Measurements from ENCODE around the gene TMEM258. TPM values are rescaled to one million over a fixed set of nuclear protein-coding genes. Genes with fewer than 3 reads are reported as not detected.

TMEM258 gene
- total RNA-seq, 1 donor from 2014 or later: 162 TPM

DNA sequence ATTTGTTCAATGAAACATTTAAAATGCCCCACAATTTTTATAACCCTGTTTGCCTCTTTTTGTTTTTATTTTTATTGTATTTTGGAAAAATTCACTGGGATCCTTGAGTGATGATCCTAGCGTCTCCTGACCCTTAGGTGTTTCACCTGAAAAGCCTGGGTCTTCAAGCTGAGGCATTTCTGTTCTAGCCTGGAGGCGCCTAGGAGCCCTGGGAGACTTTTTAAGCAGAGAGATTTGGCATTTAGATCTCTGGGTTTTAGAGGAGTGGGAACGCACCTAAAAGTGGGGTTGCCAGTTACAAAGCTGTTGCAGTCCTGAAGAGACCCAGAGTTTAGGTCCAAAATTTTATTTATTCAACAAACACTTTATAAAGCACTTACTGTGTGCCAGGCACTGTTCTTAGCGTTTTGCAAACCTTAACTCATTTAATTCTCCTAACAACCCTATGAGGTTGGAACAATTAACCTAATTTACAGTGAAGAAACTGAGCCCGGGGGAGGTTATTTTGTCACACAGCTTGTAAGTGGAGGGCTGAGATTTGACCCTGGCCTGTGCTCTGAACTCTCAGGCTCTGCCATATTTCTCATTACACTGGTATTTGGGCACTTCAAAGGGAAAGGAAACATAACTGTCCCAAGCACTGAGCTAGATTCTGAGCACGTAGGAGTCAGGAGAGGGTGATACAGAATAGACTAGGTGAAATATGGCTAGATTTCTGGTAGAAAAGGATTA, 25.2 kb upstream of the TMEM258 start:
- DNase-seq (ENCODE audit: extremely low spot score, unreplicated experiment): no peak
- Mint-ChIP-seq H3K9me3 (peaks cover 11% of the 10 kb centered on the region), H3K27ac (peak overlapping the region; percentile 72), H3K4me1 (ENCODE audit: unreplicated experiment) (peaks cover 18% of the 10 kb centered on the region), H3K36me3 (peaks cover 12% of the 10 kb centered on the region), H3K27me3 (no peaks in the 10 kb centered on the region), H3K4me3 (peak overlapping the region; percentile 89)
- TF ChIP-seq, protein P1, sequence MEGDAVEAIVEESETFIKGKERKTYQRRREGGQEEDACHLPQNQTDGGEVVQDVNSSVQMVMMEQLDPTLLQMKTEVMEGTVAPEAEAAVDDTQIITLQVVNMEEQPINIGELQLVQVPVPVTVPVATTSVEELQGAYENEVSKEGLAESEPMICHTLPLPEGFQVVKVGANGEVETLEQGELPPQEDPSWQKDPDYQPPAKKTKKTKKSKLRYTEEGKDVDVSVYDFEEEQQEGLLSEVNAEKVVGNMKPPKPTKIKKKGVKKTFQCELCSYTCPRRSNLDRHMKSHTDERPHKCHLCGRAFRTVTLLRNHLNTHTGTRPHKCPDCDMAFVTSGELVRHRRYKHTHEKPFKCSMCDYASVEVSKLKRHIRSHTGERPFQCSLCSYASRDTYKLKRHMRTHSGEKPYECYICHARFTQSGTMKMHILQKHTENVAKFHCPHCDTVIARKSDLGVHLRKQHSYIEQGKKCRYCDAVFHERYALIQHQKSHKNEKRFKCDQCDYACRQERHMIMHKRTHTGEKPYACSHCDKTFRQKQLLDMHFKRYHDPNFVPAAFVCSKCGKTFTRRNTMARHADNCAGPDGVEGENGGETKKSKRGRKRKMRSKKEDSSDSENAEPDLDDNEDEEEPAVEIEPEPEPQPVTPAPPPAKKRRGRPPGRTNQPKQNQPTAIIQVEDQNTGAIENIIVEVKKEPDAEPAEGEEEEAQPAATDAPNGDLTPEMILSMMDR (conservative IDR thresholded peaks at IDR 0.05): no peak

DNA sequence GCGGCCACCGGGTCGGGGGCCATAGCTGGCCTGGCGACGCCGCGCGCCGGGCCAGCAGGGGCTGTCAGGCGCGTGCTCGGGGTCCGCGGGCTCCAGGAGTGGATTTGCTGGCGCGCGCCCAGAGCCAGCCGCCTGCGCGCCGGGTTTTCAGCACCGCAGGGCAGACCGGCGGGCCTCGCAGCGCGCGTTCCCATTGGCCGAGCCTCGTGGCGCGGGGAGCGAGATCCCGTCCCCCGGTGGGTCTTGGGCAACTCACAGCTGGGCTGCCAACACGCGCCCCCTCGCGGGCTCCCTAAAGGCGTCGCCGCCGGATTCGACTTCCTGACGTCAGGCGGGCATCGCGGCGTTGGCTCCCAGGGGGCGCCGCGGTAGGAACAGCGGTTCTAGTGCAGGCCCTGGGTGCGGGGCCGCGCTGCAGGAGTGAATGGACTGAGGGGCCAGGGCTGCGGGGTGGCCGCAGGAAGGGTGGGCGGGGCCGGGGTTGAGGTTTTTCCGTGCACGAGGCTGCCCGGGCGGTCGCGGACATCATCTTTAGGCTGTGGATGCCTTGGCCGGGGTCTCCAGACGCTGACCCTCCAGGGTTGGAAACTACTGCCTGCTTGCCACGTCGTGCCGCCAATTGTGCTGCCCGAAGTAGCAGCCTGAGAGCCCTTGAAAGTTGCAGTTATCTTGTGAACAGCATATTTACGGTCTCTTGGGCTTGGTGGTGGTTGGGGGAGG, 24.5 kb upstream of the TMEM258 start, which contains the start of gene FADS1:
Gene FADS1 (minus strand): TSS at position 268 of the 720 bp plus-strand sequence. CDS start 74 bp downstream, at position 194.
- DNase-seq (ENCODE audit: extremely low spot score, unreplicated experiment): peak; percentile 94
- no peaks in the 10 kb centered on the region for H3K27me3 Mint-ChIP-seq
- H3K4me1 Mint-ChIP-seq (ENCODE audit: unreplicated experiment): peaks cover 18% of the 10 kb centered on the region
- H3K27ac Mint-ChIP-seq: peak within 1 kb of the TSS; percentile 98
- H3K4me3 Mint-ChIP-seq: peak within 1 kb of the TSS; percentile 97
- peaks cover 11% of the 10 kb centered on the region for H3K9me3 Mint-ChIP-seq
- TF ChIP-seq, protein P1 (conservative IDR thresholded peaks at IDR 0.05): peak; percentile 67
- peaks cover 15% of the 10 kb centered on the region for H3K36me3 Mint-ChIP-seq

DNA sequence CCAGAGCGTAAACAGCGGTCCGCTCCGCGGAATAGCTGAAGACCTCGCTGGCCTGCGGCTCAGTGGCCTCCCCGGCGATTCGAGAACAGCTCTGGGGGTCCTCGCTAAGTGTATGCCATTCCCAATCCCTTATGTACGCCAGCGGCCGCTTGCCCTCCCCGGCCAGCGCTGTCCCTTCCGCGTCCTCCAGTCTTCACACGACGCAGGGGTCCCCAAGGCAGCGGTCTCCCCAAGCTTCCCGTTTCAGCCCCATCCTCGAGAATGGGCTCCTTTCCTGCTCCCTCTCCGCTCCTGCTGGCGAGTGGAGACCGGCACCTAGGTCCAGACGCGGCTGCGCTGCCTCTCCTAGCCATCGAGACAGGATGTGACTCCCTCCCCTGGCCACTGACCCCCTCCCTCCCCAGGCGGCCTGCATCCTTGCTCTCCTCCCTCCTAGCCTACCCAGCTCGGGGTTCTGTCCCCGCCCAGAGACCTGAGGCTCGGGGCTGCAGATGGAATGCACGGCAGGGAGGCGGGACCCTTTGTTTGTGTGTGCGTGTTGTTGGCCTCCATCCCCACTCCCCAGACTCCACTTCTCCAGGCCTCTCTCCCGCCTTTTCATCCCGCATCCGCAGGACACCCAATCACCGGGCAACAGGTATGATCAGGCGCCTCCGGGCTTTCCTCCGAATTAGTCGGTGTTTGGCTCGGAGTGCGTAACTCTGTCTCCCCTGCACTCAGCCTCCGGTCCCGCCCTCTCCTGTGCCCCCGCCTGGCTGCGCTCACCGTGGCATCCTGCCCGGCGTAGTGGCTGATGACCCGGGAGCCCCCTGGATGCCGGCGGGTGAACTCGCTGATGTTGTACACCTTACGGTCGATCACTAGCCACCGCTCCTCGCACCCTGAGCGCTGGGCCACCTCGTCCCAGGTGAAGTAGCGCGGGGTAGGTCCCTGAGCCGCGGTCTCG, 23.7 kb upstream of the TMEM258 start:
- no peaks in the 10 kb centered on the region for H3K27me3 Mint-ChIP-seq
- TF ChIP-seq, protein P1 (conservative IDR thresholded peaks at IDR 0.05): no peak
- H3K36me3 Mint-ChIP-seq: peaks cover 18% of the 10 kb centered on the region
- peak overlapping the region; percentile 97 for H3K4me3 Mint-ChIP-seq
- H3K9me3 Mint-ChIP-seq: peaks cover 11% of the 10 kb centered on the region
- DNase-seq (ENCODE audit: extremely low spot score, unreplicated experiment): peak; percentile 77
- H3K27ac Mint-ChIP-seq: peak overlapping the region; percentile 98
- peaks cover 18% of the 10 kb centered on the region for H3K4me1 Mint-ChIP-seq (ENCODE audit: unreplicated experiment)

DNA sequence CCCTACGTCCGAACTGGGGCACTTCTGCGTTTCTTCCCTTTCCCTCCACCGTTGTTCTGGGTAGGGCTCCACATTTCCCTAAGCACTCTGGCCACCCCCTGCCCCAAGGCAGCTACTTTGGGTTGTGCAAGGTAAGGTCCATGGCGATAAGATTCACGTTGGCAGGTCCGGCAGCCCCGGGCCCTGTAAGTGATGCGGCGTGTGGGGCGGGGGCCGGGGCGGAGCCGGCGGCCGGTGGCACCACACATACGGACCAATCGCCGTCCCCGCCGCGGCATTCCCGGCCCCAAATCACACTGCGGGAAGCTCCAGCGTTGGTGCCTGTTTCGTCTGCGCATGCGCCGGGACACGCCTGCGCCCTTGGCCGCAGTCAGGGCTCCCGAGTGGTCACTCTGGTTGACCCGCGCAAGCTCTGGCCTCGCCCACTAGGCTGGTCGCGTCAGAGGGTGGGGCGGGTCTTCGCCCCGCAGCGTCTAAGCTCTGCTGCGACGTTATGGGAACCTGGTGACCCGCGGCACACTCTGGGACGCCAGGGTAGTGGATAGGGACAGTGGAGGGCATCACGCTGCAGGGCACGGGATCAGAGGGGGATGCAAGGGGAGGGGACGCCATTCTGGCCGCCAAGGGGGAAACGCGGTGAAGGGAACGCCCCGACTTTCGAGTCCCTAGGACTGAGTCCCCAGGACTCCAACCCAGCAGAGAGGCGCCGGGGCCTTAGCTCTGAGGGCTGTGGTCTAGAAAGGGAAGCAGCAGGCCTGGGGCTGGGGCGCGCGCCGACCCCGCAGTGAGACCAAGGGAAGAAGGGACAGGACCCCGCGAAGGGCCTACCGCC, 22.8 kb upstream of the TMEM258 start:
- H3K9me3 Mint-ChIP-seq: peaks cover 11% of the 10 kb centered on the region
- DNase-seq (ENCODE audit: extremely low spot score, unreplicated experiment): peak; percentile 93
- H3K4me1 Mint-ChIP-seq (ENCODE audit: unreplicated experiment): peaks cover 18% of the 10 kb centered on the region
- TF ChIP-seq, protein P1 (conservative IDR thresholded peaks at IDR 0.05): no peak
- H3K36me3 Mint-ChIP-seq: peaks cover 18% of the 10 kb centered on the region
- H3K27me3 Mint-ChIP-seq: no peaks in the 10 kb centered on the region
- H3K27ac Mint-ChIP-seq: peak overlapping the region; percentile 98
- peak overlapping the region; percentile 97 for H3K4me3 Mint-ChIP-seq

All from type B pancreatic cell (in vitro differentiated cells).